IMR-90 (cell line): ENCODE results near the gene ACP2. TPM values are rescaled to one million over a fixed set of nuclear protein-coding genes. Genes with fewer than 3 reads are reported as not detected.

Source experiments
- ATAC-seq: fragments of 200-7000 bp; cut with Tn5 transposase; 2 replicates; pipeline ENCODE4 v1.9.1; 2020; ENCODE audit warnings: low read depth, mild to moderate bottlenecking, moderate library complexity
- BruUV-seq: library from RNA; stranded (reverse); fragments of 400-500 nt; replicated peaks from 2 replicates; lab custom pipeline; 2021; lab: Mats Ljungman, UMichigan
- CTCF ChIA-PET: fragments of 300-600 bp; formaldehyde crosslinking; extraction: SDS; loops from one replicate; lab custom pipeline; 2021; ENCODE audit warnings: antibody characterized with exemption; lab: Yijun Ruan, JAX
- POLR2A ChIA-PET: fragments of 300-600 bp; sonication (Branson Sonifier 250); formaldehyde crosslinking; loops from one replicate; lab custom pipeline; 2022; ENCODE audit warnings: antibody characterized with exemption; ENCODE audit not compliant: unreplicated experiment; lab: Charles Lee
- DNase-seq: peaks from one replicate; pipeline ENCODE4 v3.0.0; 2013
- H2AFZ ChIP-seq: replicated peaks from 2 replicates; pipeline ENCODE3; 2013; ENCODE audit warnings: low read length, mild to moderate bottlenecking; ENCODE audit not compliant: poor library complexity
- H2AK5ac ChIP-seq: 2 replicates; pipeline ENCODE4 v1.6.1; 2013; ENCODE audit warnings: low read depth, low read length, inconsistent platforms
- H2AK9ac ChIP-seq: replicated peaks from 2 replicates; pipeline ENCODE3; 2013; ENCODE audit warnings: mild to moderate bottlenecking, low read depth, low read length, moderate library complexity; ENCODE audit not compliant: poor library complexity
- H2BK120ac ChIP-seq: 2 replicates; pipeline ENCODE4 v1.6.1; 2013; ENCODE audit warnings: low read depth, low read length, inconsistent platforms
- H2BK15ac ChIP-seq: 3 replicates; pipeline ENCODE4 v1.6.1; 2013; ENCODE audit warnings: low read depth, low read length, inconsistent platforms
- H2BK20ac ChIP-seq: 2 replicates; pipeline ENCODE4 v1.6.1; 2013; ENCODE audit warnings: low read depth, mild to moderate bottlenecking, inconsistent platforms, low read length, moderate library complexity
- H2BK5ac ChIP-seq: 2 replicates; pipeline ENCODE4 v1.6.1; 2013; ENCODE audit warnings: mild to moderate bottlenecking, low read depth, low read length, inconsistent platforms; ENCODE audit not compliant: poor library complexity, severe bottlenecking
- H3K14ac ChIP-seq: replicated peaks from 2 replicates; pipeline ENCODE4 v1.6.1; 2013; ENCODE audit warnings: low read depth, low read length, inconsistent platforms
- H3K18ac ChIP-seq: 2 replicates; pipeline ENCODE4 v1.6.1; 2013; ENCODE audit warnings: low read depth, low read length, control low read depth
- H3K23ac ChIP-seq: 2 replicates; pipeline ENCODE4 v1.6.1; 2013; ENCODE audit warnings: low read depth, low read length, inconsistent platforms
- H3K27ac ChIP-seq: 2 replicates; pipeline ENCODE4 v1.5.1; 2013; ENCODE audit warnings: mild to moderate bottlenecking, control low read depth, low read length; ENCODE audit not compliant: insufficient read depth
- H3K27me3 ChIP-seq: 2 replicates; pipeline ENCODE4 v1.6.1; 2013; ENCODE audit warnings: low read length; ENCODE audit not compliant: control insufficient read depth, insufficient read depth
- H3K36me3 ChIP-seq: 2 replicates; pipeline ENCODE4 v1.6.1; 2013; ENCODE audit warnings: low read length, mixed read lengths; ENCODE audit not compliant: control insufficient read depth, insufficient read depth
- H3K4ac ChIP-seq: 2 replicates; pipeline ENCODE4 v1.6.1; 2013; ENCODE audit warnings: low read depth, low read length, inconsistent platforms
- H3K4me1 ChIP-seq: 2 replicates; pipeline ENCODE4 v1.6.1; 2013; ENCODE audit warnings: low read length, mixed read lengths; ENCODE audit not compliant: control insufficient read depth, insufficient read depth
- H3K4me2 ChIP-seq: 2 replicates; pipeline ENCODE4 v1.6.1; 2013; ENCODE audit warnings: low read depth, mild to moderate bottlenecking, control low read depth, low read length, moderate library complexity
- H3K4me3 ChIP-seq: 2 replicates; pipeline ENCODE4 v1.5.1; 2013; ENCODE audit warnings: low read depth, mild to moderate bottlenecking, control low read depth, low read length, moderate library complexity; ENCODE audit not compliant: insufficient read depth
- H3K56ac ChIP-seq: 2 replicates; pipeline ENCODE4 v1.6.1; 2013; ENCODE audit warnings: low read length, inconsistent platforms; ENCODE audit not compliant: insufficient read depth; ENCODE audit errors: extremely low read depth
- H3K79me1 ChIP-seq, 2 experiments: 2 replicates each; pipeline ENCODE4 v1.6.1; 2013; ENCODE audit warnings: low read length in 2 of 2, inconsistent platforms in 1 of 2, low read depth in 1 of 2
- H3K9ac ChIP-seq: 2 replicates; pipeline ENCODE4 v1.6.1; 2013; ENCODE audit warnings: low read depth, low read length, control low read depth
- H3K9me1 ChIP-seq: 2 replicates; pipeline ENCODE4 v1.6.1; 2013; ENCODE audit warnings: low read length, inconsistent platforms; ENCODE audit not compliant: insufficient read depth
- H3K9me3 ChIP-seq: 2 replicates; pipeline ENCODE4 v1.6.1; 2013; ENCODE audit warnings: low read length; ENCODE audit not compliant: control insufficient read depth, insufficient read depth
- H4K20me1 ChIP-seq: 2 replicates; pipeline ENCODE4 v1.6.1; 2013; ENCODE audit warnings: low read length, inconsistent platforms; ENCODE audit not compliant: insufficient read depth
- H4K5ac ChIP-seq: 2 replicates; pipeline ENCODE4 v1.6.1; 2013; ENCODE audit warnings: mild to moderate bottlenecking, low read depth, low read length, control low read depth
- H4K8ac ChIP-seq, 2 experiments: 2 replicates each; pipeline ENCODE4 v1.6.1; 2013; ENCODE audit warnings: low read depth in 2 of 2, low read length in 2 of 2, control low read depth in 1 of 2, inconsistent platforms in 1 of 2
- H4K91ac ChIP-seq: 2 replicates; pipeline ENCODE4 v1.6.1; 2013; ENCODE audit warnings: low read depth, low read length, inconsistent platforms; ENCODE audit not compliant: insufficient read depth
- CEBPB ChIP-seq: IDR thresholded peaks from 2 replicates; pipeline ENCODE4 v1.6.1; 2012; ENCODE audit warnings: low read depth, low read length, improper control_type of control experiment
- CHD1 ChIP-seq: IDR thresholded peaks from 2 replicates; pipeline ENCODE4 v1.6.1; 2012; ENCODE audit warnings: low read depth, low read length, improper control_type of control experiment
- CTCF ChIP-seq: conservative IDR thresholded peaks from 2 replicates; pipeline ENCODE4 v1.5.1; 2012; ENCODE audit warnings: mild to moderate bottlenecking, low read depth, low read length, improper control_type of control experiment
- FOS ChIP-seq: fragments of 150-350 bp; IDR thresholded peaks from 2 replicates; pipeline ENCODE4 v1.6.1; 2016; ENCODE audit warnings: low read depth, low read length
- MAFK ChIP-seq: IDR thresholded peaks from 2 replicates; pipeline ENCODE4 v1.6.1; 2012; ENCODE audit warnings: low read depth, low read length, improper control_type of control experiment
- MAZ ChIP-seq: IDR thresholded peaks from 2 replicates; pipeline ENCODE4 v1.6.1; 2012; ENCODE audit warnings: low read depth, mild to moderate bottlenecking, low read length, improper control_type of control experiment, moderate library complexity, borderline replicate concordance
- NFE2L2 ChIP-seq: fragments of 150-350 bp; IDR thresholded peaks from 2 replicates; pipeline ENCODE4 v1.6.1; 2016; ENCODE audit warnings: low read depth, mild to moderate bottlenecking, low read length
- POLR2A ChIP-seq: IDR thresholded peaks from 2 replicates; pipeline ENCODE4 v1.6.1; 2012; ENCODE audit warnings: mild to moderate bottlenecking, low read depth, low read length
- USF2 ChIP-seq: fragments of 150-350 bp; IDR thresholded peaks from 2 replicates; pipeline ENCODE4 v1.6.1; 2017; ENCODE audit warnings: mild to moderate bottlenecking, antibody characterized with exemption, low read length, low read depth
- WGBS, 2 experiments: methylation state at CpG; one replicate each; pipeline versions ENCODE4 v1.1.5 to v1.1.7; 2013; ENCODE audit warnings: missing lambda C conversion rate in 2 of 2; ENCODE audit not compliant: insufficient read length in 1 of 2; ENCODE audit errors: extremely low coverage in 2 of 2; 5-methylcytosine and 5-hydroxymethylcytosine counted together
- dilution Hi-C: fragments of 300-500 bp; cut with HindIII; formaldehyde crosslinking; loops from one replicate; pipeline ENCODE4 v1.14.3; 2018; ENCODE audit warnings: low sequenced_read_pairs; ENCODE audit not compliant: unreplicated experiment
- in situ Hi-C: fragments of 300-500 bp; cut with MboI; formaldehyde crosslinking; loops from 3 replicates; pipeline ENCODE4 v1.14.3; 2019; ENCODE audit warnings: low sequenced_read_pairs, inconsistent platforms, mixed read lengths
- intact Hi-C: fragments of 100-400 bp; cut with micrococcal nuclease; formaldehyde crosslinking; loops from 2 replicates; pipeline ENCODE4 v1.10.0; 2022
- polyA plus RNA-seq, 3 experiments: library from polyadenylated mRNA; depleted of rRNA; stranded (reverse); fragments of >200 nt; gene quantifications; 2 replicates each; pipeline ENCODE4 v1.2.3, GENCODE V29; 2012; ENCODE audit warnings: low replicate concordance in 1 of 3
- total RNA-seq: library from RNA; depleted of rRNA; stranded (reverse); fragments of >200 nt; gene quantifications from 2 replicates; pipeline ENCODE4 v1.2.3, GENCODE V29; 2012

Gene ACP2
- total and polyA plus RNA-seq, 2 of the 4 experiments (the other 2 are of a cell fraction) = 17.7 to 23.6 TPM

- Histone ChIP-seq H2AK9ac (no peak overlapping the region), H2BK15ac (no peak overlapping the region), H3K4me1 (peaks cover 7% of the 10 kb centered on the region), H3K9ac (no peak overlapping the region), H2AK5ac (no peak overlapping the region), H3K4me3 (no peak overlapping the region), H3K36me3 (peaks cover 59% of the 10 kb centered on the region), H2AFZ (no peak overlapping the region), H4K8ac (no peak overlapping the region), H2BK20ac (no peak overlapping the region), H4K20me1 (no peaks in the 10 kb centered on the region), H3K4ac (no peak overlapping the region), H3K4me2 (no peak overlapping the region), H3K23ac (no peak overlapping the region), H3K9me3 (no peaks in the 10 kb centered on the region), H4K91ac (no peak overlapping the region), H4K5ac (no peak overlapping the region), H3K18ac (no peak overlapping the region), H3K79me1 (peaks cover 14 to 28% of the 10 kb centered on the region in 2 experiments), H3K27me3 (no peaks in the 10 kb centered on the region), H2BK5ac (no peak overlapping the region), H3K14ac (no peak overlapping the region), H2BK120ac (no peak overlapping the region), H3K27ac (no peak overlapping the region), H3K9me1 (peaks cover 18% of the 10 kb centered on the region), H3K56ac (no peak overlapping the region)
- DNase-seq = no peak
- in situ Hi-C loops = no loop called here
- no peak for ATAC-seq
- intact Hi-C loops = no loop called here
- TF ChIP-seq MAZ = no peak
- TF ChIP-seq MAFK = no peak
- TF ChIP-seq CHD1 = no peak
- TF ChIP-seq CEBPB = no peak
- no peak for TF ChIP-seq USF2
- no peak for TF ChIP-seq FOS
- no peak for TF ChIP-seq NFE2L2
- TF ChIP-seq CTCF = no peak
- TF ChIP-seq POLR2A = no peak
- dilution Hi-C loops = no loop called here
- POLR2A ChIA-PET = no interaction called here
- CTCF ChIA-PET = no interaction called here
- BruUV-seq = no TSS peak
- WGBS, 2 experiments = 99% methylated on average over 14 of the region's 21 CpGs; no CpG with 5 or more reads in 1 of the 2 experiments
Observed at GRCh38 chr11:47242596-47243192, 5.9 kb downstream of the ACP2 start.
